Mucosa of descending colon (tissue), 3 donors: Measurements from ENCODE around the gene HECTD4. TPM values are rescaled to one million over a fixed set of nuclear protein-coding genes. Genes with fewer than 3 reads are reported as not detected.
A peak's percentile ranks its signal among the peaks of the same experiment; 100 is the strongest.

Experiments used
- ATAC-seq: fragments of 200-7000 bp; cut with Tn5 transposase; one replicate; pipeline ENCODE4 v1.9.1; 2020; ENCODE audit warnings: mild to moderate bottlenecking, moderate library complexity
- DNase-seq, 3 donors: peaks; one replicate each; pipeline ENCODE4 v3.0.0-alpha.2; 2020
- H3K36me3 ChIP-seq: fragments of 200-600 bp; one replicate; pipeline ENCODE4 v1.8.0; 2021; ENCODE audit warnings: low read depth, mild to moderate bottlenecking
- H3K4me1 ChIP-seq: fragments of 200-600 bp; one replicate; pipeline ENCODE4 v1.8.0; 2021; ENCODE audit warnings: low read depth, mild to moderate bottlenecking
- H3K4me3 ChIP-seq: fragments of 200-600 bp; one replicate; pipeline ENCODE4 v1.8.0; 2021; ENCODE audit warnings: mild to moderate bottlenecking
- H3K9me3 ChIP-seq: fragments of 200-600 bp; one replicate; pipeline ENCODE4 v1.8.0; 2021; ENCODE audit warnings: mild to moderate bottlenecking
- intact Hi-C, 2 donors: fragments of 100-400 bp; cut with DNase I in 1 of 2; cut with micrococcal nuclease in 1 of 2; formaldehyde crosslinking; loops; one replicate each; pipeline versions ENCODE4 v1.11.0 to v1.11.1; 2022; cut with DNase I, micrococcal nuclease
- total RNA-seq, 3 donors: library from RNA; stranded (reverse); fragmentation: NEBNext Ultra II Directional in 2 of 3; extraction: Animal tissue kit (Norgen Biotek cat#: 25700) in 2 of 3; gene quantifications; one replicate each; pipeline versions ENCODE4 v1.2.1 to v1.2.4, GENCODE V29; 2021 to 2023
- TF ChIP-seq, protein P1 (sequence below): fragments of 200-600 bp; IDR thresholded peaks from one replicate; pipeline ENCODE4 v1.8.0; 2022; ENCODE audit warnings: antibody characterized with exemption, mild to moderate bottlenecking
- donor health status: DM: no; HTN: no; CAD: no; lungs with moderate emphysema.
- donor health status: DM: no; HTN: no; CAD: no.
- donor health status: DM: no; HTN: yes; CAD: no.

The HECTD4 gene
- total RNA-seq, 3 donors from 2014 or later, result 57.0 to 75.5 (median 59.7) TPM

DNA sequence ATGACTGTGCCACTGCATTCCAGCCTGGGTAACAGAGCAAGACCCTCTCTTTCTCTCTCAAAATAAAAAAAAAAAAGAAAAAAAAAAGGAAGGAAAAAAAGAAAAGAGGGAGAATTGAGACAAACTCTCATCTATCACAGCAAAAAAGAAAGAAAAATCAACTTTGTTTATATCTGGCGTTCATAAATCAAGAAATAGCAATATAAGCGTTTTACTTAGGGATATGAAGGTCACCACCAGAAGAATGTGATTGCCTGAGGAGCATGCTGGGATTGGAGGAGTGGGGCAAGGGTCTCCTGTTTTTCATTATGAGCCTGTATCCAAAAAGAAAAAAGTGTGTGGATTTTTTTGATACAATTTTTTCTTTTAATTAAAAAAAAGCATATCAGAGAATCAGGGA is 78.4 kb downstream of the HECTD4 start:
- no peak for DNase-seq

GRCh38 chr12:112303004-112303403 is 79.2 kb downstream of the HECTD4 start:
- peak; percentile 51 for ATAC-seq
- TF ChIP-seq, protein P1, sequence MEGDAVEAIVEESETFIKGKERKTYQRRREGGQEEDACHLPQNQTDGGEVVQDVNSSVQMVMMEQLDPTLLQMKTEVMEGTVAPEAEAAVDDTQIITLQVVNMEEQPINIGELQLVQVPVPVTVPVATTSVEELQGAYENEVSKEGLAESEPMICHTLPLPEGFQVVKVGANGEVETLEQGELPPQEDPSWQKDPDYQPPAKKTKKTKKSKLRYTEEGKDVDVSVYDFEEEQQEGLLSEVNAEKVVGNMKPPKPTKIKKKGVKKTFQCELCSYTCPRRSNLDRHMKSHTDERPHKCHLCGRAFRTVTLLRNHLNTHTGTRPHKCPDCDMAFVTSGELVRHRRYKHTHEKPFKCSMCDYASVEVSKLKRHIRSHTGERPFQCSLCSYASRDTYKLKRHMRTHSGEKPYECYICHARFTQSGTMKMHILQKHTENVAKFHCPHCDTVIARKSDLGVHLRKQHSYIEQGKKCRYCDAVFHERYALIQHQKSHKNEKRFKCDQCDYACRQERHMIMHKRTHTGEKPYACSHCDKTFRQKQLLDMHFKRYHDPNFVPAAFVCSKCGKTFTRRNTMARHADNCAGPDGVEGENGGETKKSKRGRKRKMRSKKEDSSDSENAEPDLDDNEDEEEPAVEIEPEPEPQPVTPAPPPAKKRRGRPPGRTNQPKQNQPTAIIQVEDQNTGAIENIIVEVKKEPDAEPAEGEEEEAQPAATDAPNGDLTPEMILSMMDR, result no peak
- H3K4me3 ChIP-seq, result no peak overlapping the region
- H3K36me3 ChIP-seq, result no peaks in the 10 kb centered on the region
- H3K9me3 ChIP-seq, result no peaks in the 10 kb centered on the region
- intact Hi-C loops, result no loop called here
- DNase-seq, result no peak
- H3K4me1 ChIP-seq, result no peaks in the 10 kb centered on the region

More for the DNA sequence above, 78.4 kb downstream of the HECTD4 start:
- TF ChIP-seq, protein P1, result no peak
- Histone ChIP-seq H3K9me3 (no peaks in the 10 kb centered on the region), H3K4me1 (no peaks in the 10 kb centered on the region), H3K4me3 (no peak overlapping the region), H3K36me3 (no peaks in the 10 kb centered on the region)
- intact Hi-C loops, result no loop called here
- no peak for ATAC-seq

DNA sequence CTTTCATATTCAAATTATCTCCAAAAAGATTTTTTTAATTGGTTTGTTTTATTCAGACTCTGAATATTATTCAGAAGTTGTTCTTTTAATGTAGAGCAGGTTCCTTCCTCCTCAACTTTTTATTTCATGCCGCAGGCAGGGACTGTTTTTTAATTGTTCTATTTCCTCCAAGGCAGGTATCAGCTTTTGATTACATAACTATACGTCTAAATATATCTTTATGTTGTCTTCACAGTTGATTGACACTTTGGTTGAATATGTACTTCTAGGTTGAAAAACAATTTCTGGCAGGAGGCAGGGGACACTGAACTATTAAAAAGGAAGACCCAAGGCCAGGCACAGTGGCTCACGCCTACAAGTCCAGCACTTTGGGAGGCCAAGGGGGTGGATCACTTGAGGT is 82.5 kb downstream of the HECTD4 start:
- intact Hi-C loops, result no loop called here
- DNase-seq (no peak), ATAC-seq (no peak)
- Histone ChIP-seq H3K4me1 (no peaks in the 10 kb centered on the region), H3K36me3 (no peaks in the 10 kb centered on the region), H3K4me3 (no peak overlapping the region), H3K9me3 (no peaks in the 10 kb centered on the region)
- TF ChIP-seq, protein P1, result no peak

- DNase-seq, result no peak
- no peak overlapping the region for H3K4me3 ChIP-seq
- H3K4me1 ChIP-seq, result no peaks in the 10 kb centered on the region
- no peaks in the 10 kb centered on the region for H3K36me3 ChIP-seq
- TF ChIP-seq, protein P1, result no peak
- H3K9me3 ChIP-seq, result no peaks in the 10 kb centered on the region
- no peak for ATAC-seq
- intact Hi-C loops, result no loop called here
Observed at GRCh38 chr12:112297188-112297587, 85.0 kb downstream of the HECTD4 start.

DNA sequence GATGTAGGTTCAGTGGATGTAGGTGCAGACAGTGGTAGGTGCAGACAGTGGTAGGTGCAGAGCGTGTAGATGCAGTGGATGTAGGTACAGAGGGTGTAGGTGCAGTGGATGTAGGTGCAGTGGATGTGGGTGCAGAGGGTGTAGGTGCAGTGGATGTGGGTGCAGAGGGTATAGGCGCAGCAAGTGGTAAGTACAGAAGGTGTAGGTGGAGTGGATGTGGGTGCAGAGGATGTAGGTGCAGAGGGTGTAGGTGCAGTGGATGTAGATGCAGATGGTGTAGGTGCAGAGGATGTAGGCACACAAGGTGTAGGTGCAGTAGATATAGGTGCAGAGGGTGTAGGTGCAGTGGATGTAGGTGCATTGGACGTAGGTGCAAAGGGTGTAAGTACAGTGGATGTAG is 86.0 kb downstream of the HECTD4 start:
- TF ChIP-seq, protein P1, result no peak
- H3K4me1 ChIP-seq, result no peaks in the 10 kb centered on the region
- no peak overlapping the region for H3K4me3 ChIP-seq
- ATAC-seq (no peak), DNase-seq (no peak)
- intact Hi-C loops, result no loop called here
- H3K36me3 ChIP-seq, result no peaks in the 10 kb centered on the region
- no peaks in the 10 kb centered on the region for H3K9me3 ChIP-seq

DNA sequence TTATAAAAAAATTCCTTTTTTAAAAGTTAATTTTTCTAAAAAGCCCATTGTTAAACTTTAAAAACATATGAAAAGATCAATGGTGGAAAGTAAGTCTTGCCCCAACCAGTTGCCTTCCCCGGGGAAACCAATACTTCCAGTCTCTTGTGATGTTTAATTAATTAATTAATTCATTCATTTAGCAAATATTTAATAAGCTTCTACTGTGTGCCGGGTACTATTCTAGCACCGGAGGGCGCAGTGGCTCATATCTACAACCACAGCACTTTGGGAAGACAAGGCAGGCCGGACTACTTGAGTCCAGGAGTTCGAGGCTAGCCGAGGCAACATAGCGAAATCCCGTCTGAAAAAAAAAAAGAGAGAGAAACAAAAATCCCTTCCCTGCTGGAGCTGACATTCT is 87.4 kb downstream of the HECTD4 start:
- peak in 1 of 3 donors; percentile 9 for DNase-seq
- Histone ChIP-seq H3K4me3 (no peak overlapping the region), H3K9me3 (no peaks in the 10 kb centered on the region), H3K36me3 (no peaks in the 10 kb centered on the region), H3K4me1 (no peaks in the 10 kb centered on the region)
- TF ChIP-seq, protein P1, result no peak
- ATAC-seq, result no peak
- intact Hi-C loops, result no loop called here
